HepG2 (cell line): Measurements from ENCODE around the gene NFASC. TPM values are rescaled to one million over a fixed set of nuclear protein-coding genes. Genes with fewer than 3 reads are reported as not detected.

Experiments
- ATAC-seq: fragments of 200-7000 bp; cut with Tn5 transposase; 3 replicates; pipeline ENCODE4 v1.9.1; 2020; ENCODE audit warnings: mild to moderate bottlenecking, moderate library complexity
- BruUV-seq: library from RNA; stranded (reverse); fragments of 400-500 nt; replicated peaks from 2 replicates; lab custom pipeline; 2021; lab: Mats Ljungman, UMichigan
- CTCF ChIA-PET: fragments of 300-600 bp; formaldehyde crosslinking; extraction: SDS; loops from one replicate; lab custom pipeline; 2021; ENCODE audit warnings: low total read pairs, inconsistent platforms, low intra/inter-chr PET ratio; lab: Yijun Ruan, JAX
- POLR2A ChIA-PET: fragments of 350-600 bp; sonication (Branson Sonifier 250); formaldehyde crosslinking; loops from one replicate; lab custom pipeline; 2020; ENCODE audit warnings: antibody characterized with exemption, inconsistent platforms; lab: Yijun Ruan, JAX
- DNase-seq: peaks from one replicate; pipeline ENCODE4 v3.0.0-alpha.2; 2015; ENCODE audit warnings: low spot score
- FAIRE-seq: peaks from 3 replicates; lab custom pipeline; 2011; peaks lifted over from hg19 to GRCh38; lab: Jason Lieb, UNC
- H2AFZ ChIP-seq: one replicate; pipeline ENCODE4 v1.6.1; 2011; ENCODE audit warnings: low read length, inconsistent platforms
- H3K27ac ChIP-seq: fragments of 300-600 bp; 3 replicates; pipeline ENCODE4 v1.8.0; 2011; ENCODE audit warnings: mixed run types, mild to moderate bottlenecking, mixed read lengths, low read length, inconsistent platforms; ENCODE audit not compliant: insufficient read depth; ENCODE audit errors: extremely low read length
- H3K27me3 ChIP-seq, 2 experiments: fragments of 200-600 bp in 1 of 2; 2 replicates in 1 of 2; 3 replicates in 1 of 2; pipeline versions ENCODE4 v1.6.0 to v1.8.0; 2011; ENCODE audit warnings: low read length in 2 of 2, mild to moderate bottlenecking in 2 of 2, moderate library complexity in 2 of 2, inconsistent platforms in 1 of 2; ENCODE audit not compliant: insufficient read depth in 2 of 2, control insufficient read depth in 1 of 2
- H3K36me3 ChIP-seq, 2 experiments: fragments of 200-600 bp in 1 of 2; replicated peaks in 1 of 2; 2 replicates in 1 of 2; 3 replicates in 1 of 2; pipeline versions ENCODE4 v1.5.1 to v1.8.0; 2011; ENCODE audit warnings: low read length in 2 of 2, inconsistent platforms in 1 of 2; ENCODE audit not compliant: insufficient read depth in 2 of 2, control insufficient read depth in 1 of 2
- H3K4me1 ChIP-seq: 2 replicates; pipeline ENCODE4 v1.5.1; 2012; ENCODE audit warnings: low read length, inconsistent platforms; ENCODE audit not compliant: insufficient read depth
- H3K4me2 ChIP-seq: 2 replicates; pipeline ENCODE4 v1.6.0; 2011; ENCODE audit warnings: low read depth, low read length, inconsistent platforms
- H3K4me3 ChIP-seq, 3 experiments: fragments of 200-600 bp in 1 of 3; sonication (generic), shearing (Covaris generic) in 1 of 3; replicated peaks in 1 of 3; 2 replicates each; pipeline ENCODE4 v1.5.1; 2011 to 2016; ENCODE audit warnings: low read length in 3 of 3, inconsistent platforms in 2 of 3, low read depth in 2 of 3, mild to moderate bottlenecking in 2 of 3, control low read depth in 1 of 3, mixed read lengths in 1 of 3; ENCODE audit not compliant: insufficient read depth in 1 of 3
- H3K79me2 ChIP-seq: one replicate; pipeline ENCODE4 v1.6.1; 2011; ENCODE audit warnings: low read length, inconsistent platforms; ENCODE audit not compliant: insufficient read depth
- H3K9ac ChIP-seq: 2 replicates; pipeline ENCODE4 v1.6.0; 2011; ENCODE audit warnings: mild to moderate bottlenecking, low read depth, low read length, inconsistent platforms; ENCODE audit not compliant: insufficient read depth
- H3K9me3 ChIP-seq: 2 replicates; pipeline ENCODE4 v1.5.1; 2012; ENCODE audit warnings: mild to moderate bottlenecking, low read length
- H4K20me1 ChIP-seq: 2 replicates; pipeline ENCODE4 v1.6.0; 2011; ENCODE audit warnings: inconsistent platforms, mild to moderate bottlenecking, low read length, moderate library complexity; ENCODE audit not compliant: insufficient read depth
- AGO2 ChIP-seq: fragments of 200-400 bp; formaldehyde crosslinking; optimal IDR thresholded peaks from 2 replicates; pipeline ENCODE3; 2017; ENCODE audit warnings: mild to moderate bottlenecking, low read depth, low read length, moderate library complexity
- FOXK1 ChIP-seq: sonication (generic); formaldehyde crosslinking; IDR thresholded peaks from 2 replicates; pipeline ENCODE4 v1.4.0; 2020; ENCODE audit warnings: low read depth, missing genetic modification reagents, borderline replicate concordance
- MED1 ChIP-seq: sonication (generic); formaldehyde crosslinking; IDR thresholded peaks from 2 replicates; pipeline ENCODE4 v1.4.0; 2020; ENCODE audit warnings: missing genetic modification reagents
- POGZ ChIP-seq: sonication (generic); formaldehyde crosslinking; IDR thresholded peaks from 2 replicates; pipeline ENCODE4 v1.4.0; 2020; ENCODE audit warnings: mild to moderate bottlenecking, missing genetic modification reagents
- SP1 ChIP-seq, 2 experiments: fragments of 450-650 bp in 1 of 2; sonication (generic) in 1 of 2; formaldehyde crosslinking in 1 of 2; IDR thresholded peaks; 2 replicates each; pipeline versions ENCODE4 v1.4.0 to v1.6.1; 2016 to 2020; ENCODE audit warnings: missing genetic modification reagents in 1 of 2
- ZFY ChIP-seq: sonication (generic); formaldehyde crosslinking; IDR thresholded peaks from 2 replicates; pipeline ENCODE4 v1.4.0; 2020; ENCODE audit warnings: missing genetic modification reagents
- ZNF468 ChIP-seq: sonication (generic); formaldehyde crosslinking; IDR thresholded peaks from 2 replicates; pipeline ENCODE4 v1.8.0; 2022; ENCODE audit warnings: mild to moderate bottlenecking, moderate library complexity, missing genetic modification reagents
- ZNF570 ChIP-seq: sonication (generic); formaldehyde crosslinking; IDR thresholded peaks from 2 replicates; pipeline ENCODE4 v1.4.0; 2020; ENCODE audit warnings: mild to moderate bottlenecking, missing genetic modification reagents, borderline replicate concordance
- ZNF670 ChIP-seq: sonication (generic); formaldehyde crosslinking; IDR thresholded peaks from 2 replicates; pipeline ENCODE4 v1.8.0; 2022; ENCODE audit warnings: mild to moderate bottlenecking, missing genetic modification reagents, borderline replicate concordance
- ZNF737 ChIP-seq: sonication (generic); formaldehyde crosslinking; IDR thresholded peaks from 2 replicates; pipeline ENCODE4 v1.5.0; 2020; ENCODE audit warnings: missing genetic modification reagents, mild to moderate bottlenecking, borderline replicate concordance
- WGBS: methylation state at CpG from one replicate; pipeline ENCODE4 v1.1.6; 2017; ENCODE audit warnings: low lambda C conversion rate; 5-methylcytosine and 5-hydroxymethylcytosine counted together
- in situ Hi-C: cut with HindIII; loops from 2 replicates; pipeline ENCODE4 v1.10.0; 2017; ENCODE audit warnings: low pct_unique_long_range_greater_than_20kb; ENCODE audit not compliant: extremely low pct_ligation_motif_present
- intact Hi-C: fragments of 100-400 bp; cut with micrococcal nuclease; formaldehyde crosslinking; loops from one replicate; pipeline ENCODE4 v1.10.0; 2022; ENCODE audit not compliant: unreplicated experiment
- polyA plus RNA-seq, 8 experiments: library from polyadenylated mRNA; depleted of rRNA in 3 of 8; stranded (reverse) in 7 of 8; unstranded in 1 of 8; fragments of >200 nt; fragmentation: Illumina TruSeq in 4 of 8; extraction: Trizol in 4 of 8; gene quantifications; 2 replicates each; pipeline versions ENCODE4 v1.2.1 to v1.2.3, GENCODE V29; 2011 to 2016; ENCODE audit warnings: low read depth in 4 of 8, missing spikeins in 1 of 8, mixed read lengths in 1 of 8; ENCODE audit not compliant: insufficient read depth in 1 of 8
- total RNA-seq, 5 experiments: library from RNA; depleted of rRNA; stranded (reverse); fragments of >200 nt; fragmentation: Illumina TruSeq; extraction: Trizol; gene quantifications; 2 replicates each; pipeline ENCODE4 v1.2.3, GENCODE V29; 2016; ENCODE audit warnings: low read depth in 1 of 5
- TF ChIP-seq, protein P1 (sequence below): sonication (generic); formaldehyde crosslinking; IDR thresholded peaks from 2 replicates; pipeline ENCODE4 v1.8.0; 2022; ENCODE audit warnings: mild to moderate bottlenecking, missing genetic modification reagents
- TF ChIP-seq, protein P2 (sequence below): sonication (generic); formaldehyde crosslinking; IDR thresholded peaks from 2 replicates; pipeline ENCODE4 v1.5.1; 2020; ENCODE audit warnings: missing genetic modification reagents, mild to moderate bottlenecking, borderline replicate concordance

Gene NFASC
- total and polyA plus RNA-seq, 2 of the 13 experiments (the other 11 are each of a cell fraction or from before 2014, with no cell fraction given) = not detected

DNA sequence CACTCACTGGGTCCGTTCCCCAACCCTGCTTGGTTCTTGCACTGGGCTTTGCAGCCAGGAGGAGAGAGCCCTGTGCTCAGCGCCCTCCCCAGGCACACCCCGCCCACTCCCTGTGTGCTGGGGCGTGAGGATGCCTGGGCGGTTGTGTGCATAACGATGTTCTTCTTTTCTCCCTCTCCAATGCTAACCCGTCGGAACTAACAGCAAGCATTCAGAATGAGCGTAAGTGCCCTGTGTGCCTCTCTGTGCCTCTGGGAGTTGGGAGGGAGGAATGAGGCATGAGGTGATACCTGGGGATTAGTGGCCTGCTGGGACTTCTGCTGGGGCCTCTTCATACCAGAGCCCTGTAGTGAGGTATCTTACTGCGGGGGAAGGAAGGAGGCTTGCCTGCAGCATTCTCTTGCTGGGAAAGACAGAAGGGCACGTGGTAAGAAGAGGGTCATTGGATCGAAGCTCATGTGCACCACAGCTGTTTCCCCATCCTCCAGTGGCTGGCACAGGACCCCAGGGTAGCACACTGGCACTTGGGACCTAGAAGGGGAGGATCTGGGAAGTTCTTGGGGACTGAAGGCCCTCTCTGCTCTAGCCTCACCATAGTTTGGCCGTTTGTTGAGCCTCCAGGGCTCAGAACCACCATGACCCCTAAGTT, 79.8 kb downstream of the NFASC start:
- Histone ChIP-seq H3K4me3 (no peak overlapping the region), H3K27ac (no peak overlapping the region), H2AFZ (no peak overlapping the region), H3K9ac (no peak overlapping the region), H4K20me1 (no peaks in the 10 kb centered on the region), H3K36me3 (no peaks in the 10 kb centered on the region), H3K9me3 (no peaks in the 10 kb centered on the region), H3K79me2 (no peaks in the 10 kb centered on the region), H3K4me1 (no peaks in the 10 kb centered on the region), H3K27me3 (peaks cover 2 to 16% of the 10 kb centered on the region in 2 experiments; a peak in 3 of 5 replicates), H3K4me2 (no peak overlapping the region)
- ChIA-PET CTCF (no interaction called here), POLR2A (no interaction called here)
- DNase-seq (no peak), FAIRE-seq (no peak), ATAC-seq (no peak)
- in situ Hi-C loops (no loop called here), intact Hi-C loops (no loop called here)
- WGBS = 11% methylated on average over 5 of the region's 13 CpGs
- no TSS peak for BruUV-seq
- TF ChIP-seq ZNF468 = no peak

DNA sequence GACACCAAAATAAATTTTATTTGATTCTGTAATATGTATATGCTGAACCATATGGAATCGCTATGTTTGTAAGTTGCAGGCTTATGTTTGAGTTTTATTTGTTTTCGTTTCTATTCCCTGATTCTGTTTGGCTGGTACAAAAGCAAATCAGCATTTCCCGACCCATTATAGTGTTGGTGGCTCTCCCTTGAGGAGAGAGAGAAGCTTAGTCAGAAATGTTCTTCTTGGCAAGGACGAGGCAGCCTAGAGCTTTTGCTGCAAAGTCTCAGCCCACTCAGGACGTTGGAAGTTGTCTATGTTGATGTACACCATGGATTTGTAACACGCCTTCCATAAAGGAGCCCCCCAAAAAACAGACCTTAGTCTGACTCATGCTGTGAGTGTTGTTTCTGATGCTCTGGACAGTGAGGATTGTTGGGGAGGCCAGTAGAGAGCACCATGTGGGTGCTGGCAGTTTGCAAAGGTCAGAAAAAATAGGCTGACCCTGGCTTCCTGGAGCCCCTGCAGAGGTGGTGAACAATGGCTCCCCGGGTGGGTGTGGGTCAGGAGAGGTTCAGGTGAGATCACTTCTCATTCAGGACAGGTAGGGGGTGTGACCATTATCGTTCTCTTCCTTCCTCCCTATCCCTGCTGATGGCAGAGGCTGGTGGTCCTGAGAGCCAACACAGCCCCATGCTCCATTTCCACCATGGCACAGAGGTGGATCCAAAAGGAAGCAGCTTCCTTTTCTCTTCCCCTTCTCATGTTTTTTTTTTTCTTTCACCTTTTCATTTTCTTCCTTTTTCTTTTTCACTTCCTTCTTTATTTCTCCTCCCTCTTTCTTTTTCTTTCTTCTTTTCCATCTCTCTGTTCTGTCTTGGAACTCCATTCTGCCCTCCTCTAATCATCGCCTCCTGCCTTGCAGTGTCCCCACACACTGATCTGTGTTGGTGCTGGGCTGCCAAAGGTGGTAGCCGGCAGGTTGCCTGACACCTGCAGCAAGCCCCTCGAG, 88.0 kb downstream of the NFASC start:
- Histone ChIP-seq H3K79me2 (no peaks in the 10 kb centered on the region), H3K9ac (no peak overlapping the region), H3K4me1 (no peaks in the 10 kb centered on the region), H4K20me1 (no peaks in the 10 kb centered on the region), H3K27ac (no peak overlapping the region), H3K36me3 (no peaks in the 10 kb centered on the region), H3K4me3 (no peak overlapping the region), H3K27me3 (peaks cover 1 to 34% of the 10 kb centered on the region in 2 experiments; a peak in 3 of 5 replicates), H3K9me3 (no peaks in the 10 kb centered on the region), H2AFZ (no peak overlapping the region), H3K4me2 (no peak overlapping the region)
- POLR2A ChIA-PET = no interaction called here
- CTCF ChIA-PET = no interaction called here
- DNase-seq (no peak), FAIRE-seq (no peak), ATAC-seq (no peak)
- 8% methylated on average over 8 of the region's 11 CpGs for WGBS
- in situ Hi-C loops = no loop called here
- intact Hi-C loops = no loop called here
- BruUV-seq = no TSS peak
- TF ChIP-seq ZFY (CRISPR knock-in tag) = no peak
- TF ChIP-seq SP1 (IDR thresholded peaks at IDR 0.05) = no peak
- no peak for TF ChIP-seq SP1 (CRISPR knock-in tag; IDR thresholded peaks at IDR 0.05)
- no peak for TF ChIP-seq ZNF570 (CRISPR knock-in tag)
- TF ChIP-seq POGZ = no peak
- TF ChIP-seq ZNF737 = no peak
- TF ChIP-seq MED1 (CRISPR knock-in tag) = no peak
- TF ChIP-seq ZNF670 = no peak
- no peak for TF ChIP-seq AGO2
- no peak for TF ChIP-seq FOXK1 (CRISPR knock-in tag)
- TF ChIP-seq, protein P1, sequence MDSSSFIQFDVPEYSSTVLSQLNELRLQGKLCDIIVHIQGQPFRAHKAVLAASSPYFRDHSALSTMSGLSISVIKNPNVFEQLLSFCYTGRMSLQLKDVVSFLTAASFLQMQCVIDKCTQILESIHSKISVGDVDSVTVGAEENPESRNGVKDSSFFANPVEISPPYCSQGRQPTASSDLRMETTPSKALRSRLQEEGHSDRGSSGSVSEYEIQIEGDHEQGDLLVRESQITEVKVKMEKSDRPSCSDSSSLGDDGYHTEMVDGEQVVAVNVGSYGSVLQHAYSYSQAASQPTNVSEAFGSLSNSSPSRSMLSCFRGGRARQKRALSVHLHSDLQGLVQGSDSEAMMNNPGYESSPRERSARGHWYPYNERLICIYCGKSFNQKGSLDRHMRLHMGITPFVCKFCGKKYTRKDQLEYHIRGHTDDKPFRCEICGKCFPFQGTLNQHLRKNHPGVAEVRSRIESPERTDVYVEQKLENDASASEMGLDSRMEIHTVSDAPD (CRISPR knock-in tag) = no peak
- TF ChIP-seq, protein P2, sequence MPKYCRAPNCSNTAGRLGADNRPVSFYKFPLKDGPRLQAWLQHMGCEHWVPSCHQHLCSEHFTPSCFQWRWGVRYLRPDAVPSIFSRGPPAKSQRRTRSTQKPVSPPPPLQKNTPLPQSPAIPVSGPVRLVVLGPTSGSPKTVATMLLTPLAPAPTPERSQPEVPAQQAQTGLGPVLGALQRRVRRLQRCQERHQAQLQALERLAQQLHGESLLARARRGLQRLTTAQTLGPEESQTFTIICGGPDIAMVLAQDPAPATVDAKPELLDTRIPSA (CRISPR knock-in tag) = no peak
